ENCODE measurements around the gene CYP4F11. TPM values are rescaled to one million over a fixed set of nuclear protein-coding genes. Genes with fewer than 3 reads are reported as not detected.
"Not testable (repeated sequence)": the region's sequence is repeated elsewhere in the genome, so short reads cannot be mapped to it uniquely, and the experiment has no call there.

CYP4F11 gene
- polyA plus RNA-seq, 4 donors, result 1.1 TPM; not detected in 3

DNA sequence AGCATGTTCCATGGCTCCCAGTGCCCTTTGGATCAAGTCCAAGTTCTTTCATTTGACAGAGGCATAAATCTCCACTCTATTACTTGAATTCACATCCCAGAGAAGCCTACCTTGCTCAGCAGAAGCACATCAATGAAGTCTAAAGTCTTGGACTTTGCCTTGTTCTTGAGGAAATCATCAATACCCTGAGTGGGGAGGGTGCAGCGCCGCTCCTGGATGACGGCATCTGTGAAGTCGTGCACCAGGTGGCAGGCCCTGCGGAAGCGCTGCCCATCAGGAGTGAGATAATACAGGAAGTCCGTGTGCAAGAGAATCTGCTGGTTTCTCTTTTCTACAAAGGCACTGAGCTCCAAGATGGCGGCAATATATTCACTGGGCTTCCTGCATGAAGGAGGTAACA is 10.6 kb downstream of the CYP4F11 start:
- DNase-seq (ENCODE audit: low read depth in 4 of 4, low spot score in 3 of 4), result no peak

DNA sequence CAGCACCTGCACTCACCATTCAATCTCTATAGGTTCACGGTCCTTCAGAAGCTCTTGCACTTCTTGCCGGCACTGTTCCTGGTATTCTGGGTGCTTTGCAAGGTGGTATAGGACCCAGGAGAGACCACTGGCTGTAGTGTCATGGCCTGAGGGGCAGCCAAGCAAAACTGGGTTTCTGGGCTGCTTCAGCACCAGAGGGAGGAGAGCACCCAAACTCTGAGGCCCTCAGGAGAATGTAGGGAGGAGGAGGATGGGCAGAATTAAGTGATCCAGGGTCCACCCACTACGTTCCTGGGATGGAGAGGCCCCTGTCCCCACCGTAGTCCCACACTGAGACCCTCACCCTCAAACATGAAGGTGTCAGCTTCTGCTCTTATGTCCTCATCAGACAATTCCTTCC is 12.3 kb downstream of the CYP4F11 start:
- DNase-seq (ENCODE audit: low read depth in 4 of 4, low spot score in 3 of 4), result no peak

DNA sequence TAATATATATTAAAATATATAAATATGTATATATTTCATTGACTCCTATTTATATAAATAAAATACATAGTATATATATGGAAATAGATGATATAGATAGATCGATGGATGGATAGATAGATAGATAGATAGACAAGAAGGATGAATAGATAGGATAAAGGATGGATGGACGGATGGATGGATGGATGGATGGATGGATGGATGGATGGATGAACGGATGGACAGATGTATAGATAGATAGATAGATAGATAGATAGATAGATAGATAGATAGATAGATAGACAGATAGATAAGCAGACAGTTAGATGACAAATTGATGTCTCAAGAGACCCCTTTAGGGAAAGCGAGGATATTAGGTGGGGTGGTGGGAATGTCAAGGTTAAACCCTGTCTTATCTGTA is 15.1 kb downstream of the CYP4F11 start:
- DNase-seq (ENCODE audit: low read depth in 4 of 4, low spot score in 3 of 4), result no peak

DNA sequence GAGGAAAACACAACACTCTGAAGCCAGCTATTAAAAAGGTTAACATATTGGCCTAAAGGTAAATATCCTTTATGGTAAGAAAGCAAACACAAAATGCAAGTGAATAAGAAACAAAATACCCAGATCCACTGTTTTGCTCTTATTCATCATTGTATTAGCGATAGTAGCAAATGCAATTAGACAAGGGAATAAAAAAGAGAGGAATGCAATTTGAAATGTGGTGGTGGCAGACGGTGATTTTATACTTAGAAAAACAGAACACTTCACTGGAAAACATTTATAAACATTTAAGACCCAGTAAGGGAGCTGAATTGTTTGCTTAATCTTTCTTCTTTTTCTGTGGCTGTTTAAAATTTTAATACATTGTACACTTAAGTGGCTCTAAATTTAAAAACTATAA is 19.2 kb downstream of the CYP4F11 start:
- no peak for DNase-seq (ENCODE audit: low read depth in 4 of 4, low spot score in 3 of 4)

DNA sequence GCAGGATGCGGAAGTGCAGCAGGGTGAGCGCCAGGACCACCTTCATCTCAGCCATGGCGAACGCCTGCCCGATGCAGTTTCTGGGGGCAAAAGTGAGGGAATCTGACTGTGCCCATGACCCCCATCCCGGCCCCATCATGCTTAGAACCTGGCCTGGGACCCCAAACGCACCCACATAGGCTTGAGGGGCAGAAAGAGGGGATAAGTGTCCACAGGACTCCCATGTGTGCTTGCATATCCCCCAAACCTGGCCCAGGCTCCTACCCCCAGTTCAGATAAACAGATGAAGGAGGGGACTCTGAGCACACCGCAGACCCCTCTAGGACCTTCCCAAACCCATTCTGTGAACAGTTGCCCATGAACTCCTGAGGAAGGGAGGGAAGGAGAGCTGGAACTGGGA is 20.5 kb downstream of the CYP4F11 start:
- no peak for DNase-seq (ENCODE audit: low read depth in 4 of 4, low spot score in 3 of 4)

DNA sequence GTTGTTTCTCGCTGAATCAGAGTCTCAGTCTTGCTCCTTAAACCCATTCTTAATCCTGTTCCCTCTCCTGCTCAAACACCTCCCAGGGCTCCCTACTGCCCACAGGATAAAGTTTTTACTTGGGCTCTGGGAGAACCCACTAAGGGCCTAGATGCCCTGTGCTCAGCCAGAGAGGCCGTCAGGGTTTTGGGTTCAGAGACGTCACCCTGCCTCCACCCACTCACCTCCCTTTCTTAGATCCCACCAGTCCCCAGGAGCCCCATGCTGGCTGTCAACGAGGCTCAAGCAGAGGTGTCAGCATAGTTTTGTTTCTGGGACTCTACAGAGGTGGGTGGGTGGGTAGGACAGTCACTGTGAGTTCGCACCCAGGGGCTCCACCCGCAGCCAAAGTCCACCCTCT is 20.9 kb downstream of the CYP4F11 start:
- no peak for DNase-seq (ENCODE audit: low read depth in 4 of 4, low spot score in 3 of 4)

DNA sequence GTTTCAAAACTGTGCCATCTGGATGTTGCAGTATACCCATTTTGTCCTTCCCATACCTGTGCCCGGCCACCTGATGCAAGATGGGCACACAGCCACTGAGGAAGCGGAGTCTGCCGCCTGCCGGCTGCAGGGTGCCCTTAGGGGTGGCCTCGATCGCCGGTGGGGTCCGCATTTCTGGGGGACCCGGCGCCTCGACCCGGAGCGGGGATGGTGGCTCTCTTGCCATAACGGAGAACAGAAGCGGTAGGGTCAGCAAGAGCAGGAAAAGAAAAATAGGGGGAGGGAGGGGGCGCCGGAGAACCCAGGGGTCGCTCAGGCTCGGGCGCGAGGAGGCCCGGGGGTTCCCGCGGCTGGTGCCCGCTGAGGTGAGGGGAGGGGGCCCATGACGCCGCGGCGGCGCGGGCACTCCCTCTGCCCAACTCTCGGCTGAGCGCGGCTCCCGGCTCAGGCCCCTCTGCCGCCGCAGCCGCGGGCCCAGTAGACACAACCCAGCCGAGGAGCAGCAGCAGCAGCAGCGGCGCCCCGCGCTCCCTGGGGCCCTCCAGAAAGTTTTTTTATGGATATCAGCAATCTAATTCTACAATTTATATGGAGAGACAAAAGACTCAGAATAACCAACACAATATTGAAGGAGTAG is 22.6 kb downstream of the CYP4F11 start:
- DNase-seq (ENCODE audit: low read depth in 4 of 4, low spot score in 3 of 4), result no peak

DNA sequence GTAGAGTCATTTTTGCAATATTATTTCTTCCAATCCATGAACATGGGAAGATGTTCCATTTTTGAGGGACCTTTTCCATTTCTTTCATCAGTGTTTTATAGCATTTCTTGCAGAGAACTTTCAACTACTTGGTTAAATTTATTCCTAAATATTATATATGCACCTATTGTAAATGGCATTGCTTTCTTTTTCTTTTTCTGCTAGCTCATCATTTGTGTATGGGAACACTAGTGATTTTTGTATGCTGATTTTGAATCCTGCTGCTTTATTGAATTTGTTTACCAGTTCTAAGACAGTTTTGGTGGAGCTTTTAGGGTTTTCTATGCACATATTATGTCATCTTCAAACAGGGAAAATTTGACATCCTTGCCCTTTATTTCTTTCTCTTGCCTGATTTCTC is 29.3 kb downstream of the CYP4F11 start:
- no peak for DNase-seq (ENCODE audit: low read depth in 4 of 4, low spot score in 3 of 4)

DNA sequence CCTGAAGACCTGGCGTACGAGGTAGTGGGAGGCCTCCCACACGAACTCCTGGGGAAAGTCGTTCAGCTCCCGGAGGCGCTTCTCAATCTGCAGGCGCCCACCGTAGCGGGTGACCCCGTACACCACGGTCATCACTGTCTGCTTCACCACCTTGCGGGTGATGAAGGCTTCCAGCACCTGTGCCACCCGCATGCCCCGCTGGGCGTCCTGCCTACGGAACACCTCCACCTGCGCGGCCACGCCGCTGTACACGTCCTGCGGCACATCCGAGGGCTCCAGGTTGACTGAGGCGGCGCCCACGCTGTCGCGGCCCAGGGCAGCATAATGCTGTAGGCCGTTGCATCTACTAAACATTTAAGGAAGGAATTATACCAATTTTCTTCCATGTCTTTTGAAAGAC is 31.4 kb downstream of the CYP4F11 start:
- not testable (repeated sequence) for DNase-seq (ENCODE audit: low read depth in 4 of 4, low spot score in 3 of 4)

DNA sequence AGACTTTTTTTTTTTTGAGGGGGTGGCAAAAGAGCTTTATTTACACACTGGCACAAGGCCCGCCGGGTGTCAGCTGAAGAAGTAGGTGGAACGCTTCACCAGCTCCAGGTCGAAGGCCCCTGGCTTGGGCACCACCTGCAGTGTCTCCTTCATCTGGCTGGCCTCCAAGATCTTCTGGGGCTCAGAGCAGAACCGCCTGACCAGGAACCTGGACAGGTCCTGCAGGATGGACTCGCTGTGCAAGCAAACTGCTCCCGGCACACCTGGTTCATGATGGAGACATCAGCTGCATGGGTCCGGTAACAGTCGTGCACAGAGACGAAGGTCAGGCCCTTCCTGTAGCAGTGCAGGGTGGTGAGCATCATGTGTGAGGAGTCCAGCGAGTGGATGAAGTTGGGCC is 32.1 kb downstream of the CYP4F11 start:
- DNase-seq (ENCODE audit: low read depth in 4 of 4, low spot score in 3 of 4), result no peak

DNA sequence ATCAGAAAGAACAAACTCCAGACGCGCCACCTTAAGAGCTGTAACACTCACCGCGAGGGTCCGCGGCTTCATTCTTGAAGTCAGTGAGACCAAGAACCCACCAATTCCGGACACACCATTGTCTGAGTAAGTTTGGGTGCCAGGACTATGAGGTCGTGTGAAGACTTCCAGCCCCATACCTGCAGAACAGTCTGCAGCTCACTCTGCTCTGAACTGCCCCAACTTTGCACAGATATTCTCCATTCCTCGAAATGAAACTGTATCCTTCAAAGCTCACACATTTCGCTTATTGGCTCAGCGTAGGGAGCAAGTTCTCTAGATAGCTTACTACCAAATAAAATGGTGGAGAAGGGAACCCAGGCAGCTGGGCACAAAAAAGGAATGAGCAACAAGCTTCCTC is 33.8 kb downstream of the CYP4F11 start:
- DNase-seq (ENCODE audit: low read depth in 4 of 4, low spot score in 3 of 4), result no peak

DNA sequence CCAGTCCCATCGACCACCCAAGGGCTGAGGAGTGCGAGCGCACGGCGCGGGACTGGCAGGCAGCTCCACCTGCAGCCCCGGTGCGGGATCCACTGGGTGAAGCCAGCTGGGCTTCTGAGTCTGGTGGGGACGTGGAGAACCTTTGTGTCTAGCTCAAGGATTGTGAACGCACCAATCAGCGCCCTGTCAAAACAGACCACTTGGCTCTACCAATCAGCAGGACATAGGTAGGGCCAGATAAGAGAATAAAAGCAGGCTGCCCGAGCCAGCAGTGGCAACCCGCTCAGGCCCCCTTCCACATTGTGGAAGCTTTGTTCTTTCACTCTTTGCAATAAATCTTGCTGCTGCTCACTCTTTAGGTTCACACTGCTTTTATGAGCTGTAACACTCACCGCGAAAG is 34.3 kb downstream of the CYP4F11 start:
- not testable (repeated sequence) for DNase-seq (ENCODE audit: low read depth in 4 of 4, low spot score in 3 of 4)

DNA sequence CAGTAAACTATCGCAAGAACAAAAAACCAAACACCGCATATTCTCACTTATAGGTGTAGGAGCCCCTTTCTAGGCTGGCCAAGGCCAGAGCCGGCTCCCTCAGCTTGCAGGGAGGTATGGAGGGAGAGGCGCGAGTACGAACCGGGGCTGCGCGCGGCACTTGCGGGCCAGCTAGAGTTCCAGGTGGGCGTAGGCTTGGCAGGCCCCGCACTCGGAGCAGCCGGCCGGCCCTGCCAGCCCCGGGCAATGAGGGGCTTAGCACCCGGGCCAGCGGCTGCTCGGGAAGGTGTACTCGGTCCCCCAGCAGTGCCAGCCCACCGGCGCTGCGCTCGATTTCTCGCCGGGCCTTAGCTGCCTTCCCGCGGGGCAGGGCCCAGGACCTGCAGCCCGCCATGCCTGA is 34.8 kb downstream of the CYP4F11 start:
- not testable (repeated sequence) for DNase-seq (ENCODE audit: low read depth in 4 of 4, low spot score in 3 of 4)

DNA sequence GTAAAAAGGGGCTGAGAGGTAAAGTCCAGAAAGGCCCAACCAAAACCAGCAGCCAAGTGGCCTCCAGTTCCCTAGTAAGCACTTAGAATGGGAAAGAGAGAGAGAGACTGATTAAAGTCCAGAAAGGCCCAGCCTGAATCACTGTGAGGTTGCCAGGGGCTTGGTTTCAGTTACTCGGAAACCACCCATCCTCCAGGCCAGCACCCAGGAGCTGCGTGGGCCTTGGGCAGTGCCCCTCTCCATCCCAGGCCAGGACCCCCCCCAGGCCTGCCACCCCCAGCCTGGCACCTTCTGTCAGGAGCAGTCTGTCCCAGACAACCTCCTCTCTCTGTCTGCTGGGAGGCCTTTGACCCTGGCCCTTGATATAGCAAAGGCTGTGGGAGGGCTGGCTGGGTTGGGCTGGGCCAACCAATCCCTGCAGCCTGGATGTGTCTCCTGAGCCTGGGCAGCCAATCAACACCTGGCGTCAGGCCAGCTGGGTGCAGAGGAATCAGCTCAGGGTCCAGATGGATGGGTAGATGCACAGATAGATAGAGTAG is 36.5 kb downstream of the CYP4F11 start, which contains the start of gene CYP4F2:
TSS of gene CYP4F2 (minus strand) at position 337 of the 539 bp plus-strand sequence. CDS start 463 bp downstream, outside the sequence.
- DNase-seq (ENCODE audit: low read depth in 4 of 4, low spot score in 3 of 4), result no peak

DNA sequence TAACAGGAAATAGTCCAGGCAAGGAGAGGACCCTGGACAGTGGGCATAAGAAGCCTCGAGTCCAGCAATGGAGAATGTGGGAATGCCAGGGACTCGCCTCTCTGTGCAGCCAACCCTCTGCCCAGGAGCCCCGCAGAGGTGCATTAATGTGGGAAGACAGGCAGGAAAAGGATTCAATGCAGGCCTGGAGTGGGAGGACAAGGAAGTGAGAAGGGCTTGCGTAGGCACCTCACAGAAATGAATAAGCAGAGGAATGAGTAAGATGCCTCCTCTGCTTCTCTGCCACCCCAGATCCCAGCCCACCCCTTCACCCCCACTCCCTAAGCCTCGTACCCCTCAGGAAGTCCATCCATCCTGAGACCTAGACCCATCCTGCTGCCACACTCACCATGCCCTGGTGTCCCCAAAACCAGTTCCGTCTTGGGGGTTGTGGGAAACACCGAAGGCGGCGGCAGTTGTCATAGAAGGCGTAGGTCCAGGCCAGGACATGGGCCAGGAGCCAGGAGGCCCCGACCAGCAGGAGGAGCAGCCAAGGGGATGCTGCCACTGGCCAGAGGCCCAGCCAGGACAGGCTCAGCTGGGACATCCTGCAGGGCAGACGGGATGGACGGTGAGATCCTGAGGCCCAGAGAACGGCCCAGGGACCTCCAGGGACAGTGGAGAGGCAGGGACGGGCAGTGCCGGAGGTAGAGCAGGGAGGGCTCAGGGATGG is 37.1 kb downstream of the CYP4F11 start:
- no peak for DNase-seq (ENCODE audit: low read depth in 4 of 4, low spot score in 3 of 4)

DNA sequence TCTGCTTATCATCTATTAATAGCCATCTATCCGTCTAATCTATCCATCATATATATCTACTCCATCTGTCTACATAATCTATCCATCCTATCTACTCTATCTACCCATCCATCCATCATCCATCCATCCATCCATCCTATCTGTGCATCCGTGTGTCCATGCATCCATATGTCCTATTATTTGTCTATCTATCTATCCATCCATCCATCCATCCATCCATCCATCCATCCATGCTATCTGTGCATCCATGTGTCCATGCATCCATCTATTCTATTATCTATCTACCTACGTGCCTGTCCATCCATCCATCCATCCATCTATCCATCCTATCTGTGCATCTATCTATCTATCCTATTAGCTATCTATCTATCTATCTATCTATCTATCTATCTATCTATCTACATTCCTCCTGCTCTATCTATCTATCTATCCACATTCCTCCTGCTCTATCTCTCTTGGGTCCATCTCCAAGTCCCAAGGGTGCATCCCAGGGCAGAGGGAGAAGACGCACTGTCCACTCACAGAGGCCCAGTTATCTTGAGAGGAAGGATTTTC is 38.4 kb downstream of the CYP4F11 start:
- DNase-seq (ENCODE audit: low read depth in 4 of 4, low spot score in 3 of 4), result no peak

DNA sequence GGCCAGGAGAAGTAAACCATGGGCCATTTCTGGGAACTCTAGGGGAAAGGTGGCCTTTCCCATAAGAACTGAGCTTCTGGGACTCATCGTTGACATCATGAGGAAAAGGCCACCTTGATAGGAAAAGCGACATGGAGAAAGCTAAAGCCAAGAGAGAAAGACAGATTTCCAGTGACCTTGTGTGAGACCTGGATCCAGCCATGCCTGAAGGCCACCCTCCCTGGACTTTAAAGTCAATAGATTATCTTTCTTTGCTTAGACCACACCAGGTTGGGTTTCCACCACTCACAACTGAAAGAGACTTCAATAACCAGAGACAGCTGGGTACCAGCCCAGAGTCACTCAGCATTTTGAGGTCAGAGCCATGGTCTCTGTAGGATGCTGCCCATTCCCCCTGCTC is 40.0 kb downstream of the CYP4F11 start:
- DNase-seq (ENCODE audit: low read depth in 4 of 4, low spot score in 3 of 4), result no peak

DNA sequence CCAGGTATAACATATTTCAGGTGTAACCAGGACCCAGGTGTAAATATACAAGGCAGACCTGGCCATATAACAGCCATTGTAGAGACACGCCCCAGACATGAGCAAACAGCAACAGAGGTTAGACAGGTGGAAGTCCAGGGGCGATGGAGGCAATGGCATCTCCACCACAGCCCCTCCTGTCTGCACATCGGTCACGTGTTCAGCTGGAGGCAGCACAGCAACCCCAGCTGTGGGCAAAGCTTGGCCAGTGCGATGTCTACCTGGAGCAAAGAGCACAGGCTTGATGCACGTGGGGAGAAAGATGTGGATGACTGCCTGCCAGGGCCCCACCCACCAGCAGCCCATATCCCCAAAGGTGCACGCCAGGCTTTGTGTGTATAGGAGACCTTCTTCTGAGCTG is 40.9 kb downstream of the CYP4F11 start:
- DNase-seq (ENCODE audit: low read depth in 4 of 4, low spot score in 3 of 4), result no peak

DNA sequence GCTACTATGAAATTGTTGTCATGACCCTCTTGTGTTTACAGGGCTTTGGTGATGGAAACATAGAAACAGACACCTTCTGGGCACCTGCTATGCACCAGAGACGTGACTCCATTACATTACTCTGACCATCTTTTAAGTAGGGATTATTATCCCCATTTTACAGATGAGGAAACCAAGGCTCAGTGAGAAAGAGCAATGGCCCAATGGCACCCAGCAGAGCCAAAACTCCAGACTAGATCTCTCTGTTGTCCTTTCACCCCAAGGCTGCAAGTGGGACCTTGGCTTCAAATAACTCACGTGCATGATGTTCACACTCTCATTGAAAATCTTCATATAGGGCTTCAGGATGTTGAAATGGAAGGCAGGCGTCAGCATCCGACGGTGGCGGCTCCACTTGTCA is 42.3 kb downstream of the CYP4F11 start:
- no peak for DNase-seq (ENCODE audit: low read depth in 4 of 4, low spot score in 3 of 4)

DNA sequence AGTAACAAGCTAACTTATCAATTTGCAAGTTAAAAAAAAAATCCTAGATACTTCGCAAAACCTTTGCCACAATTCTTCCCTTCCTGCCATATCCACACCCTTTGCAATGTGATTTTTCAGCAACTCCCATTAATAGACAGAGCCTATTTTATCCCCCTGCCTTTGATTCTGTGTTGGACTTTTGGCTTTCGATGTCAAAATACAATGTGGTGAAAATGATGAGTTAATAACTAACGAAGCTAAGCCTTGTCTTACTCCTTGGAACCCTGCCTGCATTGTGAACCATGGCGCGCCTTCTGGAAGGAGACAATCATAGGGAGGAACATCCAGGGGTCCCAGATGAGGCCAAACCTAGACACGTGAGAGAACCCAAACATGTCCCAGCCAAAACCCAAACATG is 42.9 kb downstream of the CYP4F11 start:
- DNase-seq (ENCODE audit: low read depth in 4 of 4, low spot score in 3 of 4), result no peak

DNA sequence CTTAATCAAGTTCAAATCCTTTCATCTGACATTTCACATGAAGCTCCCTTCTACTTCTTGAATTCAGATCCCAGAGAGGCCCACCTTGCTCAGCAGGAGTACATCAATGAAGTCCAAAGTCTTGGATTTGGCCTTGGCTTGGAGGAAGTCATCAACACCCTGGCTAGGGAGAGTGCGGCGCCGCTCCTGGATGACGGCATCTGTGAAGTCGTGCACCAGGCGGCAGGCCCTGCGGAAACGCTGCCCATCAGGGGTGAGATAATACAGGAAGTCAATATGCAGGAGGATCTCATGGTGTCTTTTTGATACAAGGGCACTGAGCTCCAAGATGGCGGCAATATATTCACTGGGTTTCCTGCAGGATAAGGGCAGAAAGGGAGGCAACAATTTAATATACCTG is 45.0 kb downstream of the CYP4F11 start:
- not testable (repeated sequence) for DNase-seq (ENCODE audit: low read depth in 4 of 4, low spot score in 3 of 4)

DNA sequence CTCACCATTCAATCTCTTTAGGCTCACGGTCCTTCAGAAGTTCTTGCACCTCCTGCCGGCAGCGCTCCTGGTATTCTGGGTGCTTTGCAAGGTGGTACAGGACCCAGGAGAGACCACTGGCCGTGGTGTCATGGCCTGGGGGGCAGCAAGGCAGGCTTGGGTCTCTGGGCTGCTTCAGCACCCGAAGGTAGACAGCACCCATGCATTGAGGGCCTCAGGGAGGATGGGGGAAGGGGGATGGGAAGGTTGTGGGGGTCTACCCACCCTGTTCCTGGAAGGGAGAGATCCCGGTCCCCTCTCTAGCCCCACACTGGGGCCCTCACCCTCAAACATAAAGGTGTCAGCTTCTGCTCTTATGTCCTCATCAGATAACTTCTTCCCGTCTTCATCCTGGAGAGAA is 48.4 kb downstream of the CYP4F11 start:
- no peak for DNase-seq (ENCODE audit: low read depth in 4 of 4, low spot score in 3 of 4)
